Lower leg skin (tissue), 3 donors: Measurements from ENCODE around the gene BMF.

Source experiments
- CTCF ChIP-seq, 3 donors: fragments of 450-650 bp; IDR thresholded peaks; one replicate each; pipeline ENCODE4 v1.5.1; 2016; ENCODE audit warnings: antibody characterized with exemption in 3 of 3, mild to moderate bottlenecking in 3 of 3, moderate library complexity in 2 of 3
- POLR2A ChIP-seq, 2 donors: fragments of 450-650 bp; IDR thresholded peaks; one replicate each; pipeline ENCODE4 v1.6.1; 2016 to 2017; ENCODE audit warnings: antibody characterized with exemption in 2 of 2, mild to moderate bottlenecking in 1 of 2, moderate library complexity in 1 of 2

- no peak for TF ChIP-seq CTCF (IDR thresholded peaks at IDR 0.05)
- TF ChIP-seq POLR2A (IDR thresholded peaks at IDR 0.05) = no peak
These were observed 33.2 kb downstream of the BMF start for GRCh38 chr15:40075298-40076044.
